Prostate gland (tissue), 2 donors: Measurements from ENCODE around the gene DRC1. TPM values are rescaled to one million over a fixed set of nuclear protein-coding genes. Genes with fewer than 3 reads are reported as not detected.

Experiments
- DNase-seq: peaks from one replicate; pipeline ENCODE4 v3.0.0-alpha.2; 2019; ENCODE audit warnings: low spot score
- H3K27ac ChIP-seq, 2 donors: fragments of 200-600 bp; sonication (generic); 2 replicates each; pipeline ENCODE4 v1.5.1; 2017 to 2019
- H3K27me3 ChIP-seq: fragments of 200-600 bp; sonication (generic); replicated peaks from 2 replicates; pipeline ENCODE4 v1.5.1; 2019; ENCODE audit not compliant: insufficient read depth
- H3K36me3 ChIP-seq, 2 donors: fragments of 200-600 bp; sonication (generic); 1 replicate in 1 of 2; 2 replicates in 1 of 2; pipeline versions ENCODE4 v1.5.1 to v1.8.1; 2017 to 2019
- H3K4me1 ChIP-seq: fragments of 200-600 bp; sonication (generic); replicated peaks from 2 replicates; pipeline ENCODE4 v1.5.1; 2019
- H3K4me3 ChIP-seq, 2 donors: fragments of 200-600 bp; sonication (generic); 2 replicates each; pipeline ENCODE4 v1.5.1; 2017 to 2019
- H3K9me3 ChIP-seq: fragments of 200-600 bp; sonication (generic); 2 replicates; pipeline ENCODE4 v1.5.1; 2017
- CTCF ChIP-seq, 4 experiments: fragments of 200-600 bp in 2 of 4; fragments of 450-650 bp in 2 of 4; sonication (generic) in 2 of 4; IDR thresholded peaks; 1 replicate in 3 of 4; 2 replicates in 1 of 4; pipeline ENCODE4 v1.5.1; 2016 to 2019; ENCODE audit warnings: antibody characterized with exemption in 4 of 4, mild to moderate bottlenecking in 2 of 4, moderate library complexity in 2 of 4
- POLR2A ChIP-seq: fragments of 450-650 bp; IDR thresholded peaks from one replicate; pipeline ENCODE4 v1.6.1; 2016; ENCODE audit warnings: antibody characterized with exemption, mild to moderate bottlenecking
- POLR2AphosphoS5 ChIP-seq: sonication (generic); formaldehyde crosslinking; IDR thresholded peaks from one replicate; pipeline ENCODE4 v1.6.1; 2017; ENCODE audit warnings: antibody characterized with exemption
- WGBS: methylation state at CpG from one replicate; pipeline ENCODE4 v1.1.5; 2018; 5-methylcytosine and 5-hydroxymethylcytosine counted together
- intact Hi-C: fragments of 100-400 bp; cut with DNase I; formaldehyde crosslinking; loops from one replicate; pipeline ENCODE4 v1.14.2; 2022
- total RNA-seq, 2 donors: library from RNA; depleted of rRNA; stranded (reverse); fragments of >200 nt; gene quantifications; one replicate each; pipeline ENCODE4 v1.1.0, GENCODE V29; 2016

DRC1 gene
- total RNA-seq, 2 donors from 2014 or later, result 3.8 TPM; not detected in 1

DNA sequence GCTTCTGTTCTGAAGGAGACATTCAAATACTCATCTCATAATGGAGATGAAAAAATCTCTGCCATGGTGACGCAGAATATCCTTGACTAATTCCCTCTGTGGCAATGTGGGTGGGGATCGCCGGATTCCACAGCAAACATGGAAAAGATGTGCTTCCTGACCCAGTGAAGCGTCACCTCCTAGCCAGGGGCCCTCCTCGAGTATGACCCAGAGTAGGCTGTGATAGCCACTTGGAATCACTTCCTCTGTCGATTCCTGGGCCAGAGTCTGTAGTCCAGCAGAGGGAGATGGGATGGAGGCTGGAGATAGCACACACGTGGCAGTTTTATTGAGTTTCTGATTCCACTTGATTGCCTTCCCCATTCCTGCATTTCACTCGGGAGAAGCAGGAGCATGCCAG is 36.8 kb downstream of the DRC1 start:
- Histone ChIP-seq H3K9me3 (no peaks in the 10 kb centered on the region), H3K27me3 (no peaks in the 10 kb centered on the region), H3K36me3 (no peaks in the 10 kb centered on the region), H3K27ac (no peak overlapping the region), H3K4me1 (no peaks in the 10 kb centered on the region), H3K4me3 (no peak overlapping the region)
- intact Hi-C loops, result no loop called here
- 51% methylated on average over 8 of the region's 8 CpGs for WGBS
- DNase-seq, result no peak
- no peak for TF ChIP-seq CTCF (IDR thresholded peaks at IDR 0.05)
- no peak for TF ChIP-seq POLR2AphosphoS5
- TF ChIP-seq POLR2A, result no peak

DNA sequence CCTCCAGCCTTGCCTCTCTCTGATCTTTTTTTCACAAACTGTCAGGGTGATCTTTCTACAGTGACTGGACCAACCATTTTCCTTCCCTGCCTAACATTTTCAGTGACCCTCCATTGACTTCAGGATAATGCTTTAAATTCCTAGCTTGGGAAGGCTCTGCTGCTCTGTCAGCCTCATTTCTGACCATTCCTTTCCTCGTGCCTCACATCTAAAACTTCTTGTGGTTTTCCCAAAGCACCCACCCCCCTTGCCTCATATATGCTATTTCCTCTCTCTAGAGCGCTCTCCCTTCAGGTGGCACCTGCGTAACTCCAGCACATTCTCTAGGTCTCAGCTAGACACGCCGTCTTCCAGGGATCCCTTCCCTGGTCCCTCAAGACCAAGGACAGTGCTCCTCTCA is 37.2 kb downstream of the DRC1 start:
- Histone ChIP-seq H3K4me3 (no peak overlapping the region), H3K9me3 (no peaks in the 10 kb centered on the region), H3K27ac (no peak overlapping the region), H3K27me3 (no peaks in the 10 kb centered on the region), H3K4me1 (no peaks in the 10 kb centered on the region), H3K36me3 (no peaks in the 10 kb centered on the region)
- TF ChIP-seq POLR2AphosphoS5, result no peak
- no peak for TF ChIP-seq POLR2A
- no peak for TF ChIP-seq CTCF (IDR thresholded peaks at IDR 0.05)
- DNase-seq, result no peak
- intact Hi-C loops, result no loop called here
- 73% methylated on average over 5 of the region's 5 CpGs for WGBS

GRCh38 chr2:26442301-26442700 is 40.6 kb downstream of the DRC1 start:
- intact Hi-C loops, result no loop called here
- WGBS, result 96% methylated on average over 2 of the region's 2 CpGs
- no peaks in the 10 kb centered on the region for H3K36me3 ChIP-seq

DNA sequence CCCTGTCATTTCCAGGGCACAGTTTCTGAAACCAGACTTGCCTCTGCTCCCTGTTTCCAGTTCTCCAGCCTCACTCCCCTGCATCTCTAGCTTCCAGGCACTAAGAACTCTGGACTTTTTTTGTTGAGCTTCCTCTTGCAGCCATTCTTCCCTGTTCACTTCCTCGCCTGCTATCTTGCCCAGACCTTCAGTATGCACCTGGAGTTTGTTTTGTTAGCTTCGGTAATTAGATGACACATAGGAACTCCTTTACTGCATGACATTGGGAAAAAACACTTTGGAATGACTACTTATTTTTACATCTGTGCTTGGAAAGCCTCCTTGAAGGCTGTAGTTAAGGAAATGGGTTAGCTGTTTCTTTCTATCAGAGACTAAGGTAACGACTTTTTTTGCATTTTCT is 41.0 kb downstream of the DRC1 start:
- no peaks in the 10 kb centered on the region for H3K36me3 ChIP-seq
- 79% methylated on average over 3 of the region's 3 CpGs for WGBS
- no peak overlapping the region for H3K27ac ChIP-seq
- TF ChIP-seq POLR2A, result no peak
- no peak for TF ChIP-seq CTCF (IDR thresholded peaks at IDR 0.05)
- no peak for TF ChIP-seq POLR2AphosphoS5
- intact Hi-C loops, result no loop called here
- no peaks in the 10 kb centered on the region for H3K4me1 ChIP-seq
- no peaks in the 10 kb centered on the region for H3K27me3 ChIP-seq
- no peaks in the 10 kb centered on the region for H3K9me3 ChIP-seq
- DNase-seq, result no peak
- no peak overlapping the region for H3K4me3 ChIP-seq

More at GRCh38 chr2:26442301-26442700, 40.6 kb downstream of the DRC1 start:
- no peak for TF ChIP-seq CTCF (IDR thresholded peaks at IDR 0.05)
- no peak for TF ChIP-seq POLR2A
- no peak for TF ChIP-seq POLR2AphosphoS5
- no peak for DNase-seq
- H3K27ac ChIP-seq, result no peak overlapping the region
- no peaks in the 10 kb centered on the region for H3K27me3 ChIP-seq
- H3K9me3 ChIP-seq, result no peaks in the 10 kb centered on the region
- no peak overlapping the region for H3K4me3 ChIP-seq
- no peaks in the 10 kb centered on the region for H3K4me1 ChIP-seq

DNA sequence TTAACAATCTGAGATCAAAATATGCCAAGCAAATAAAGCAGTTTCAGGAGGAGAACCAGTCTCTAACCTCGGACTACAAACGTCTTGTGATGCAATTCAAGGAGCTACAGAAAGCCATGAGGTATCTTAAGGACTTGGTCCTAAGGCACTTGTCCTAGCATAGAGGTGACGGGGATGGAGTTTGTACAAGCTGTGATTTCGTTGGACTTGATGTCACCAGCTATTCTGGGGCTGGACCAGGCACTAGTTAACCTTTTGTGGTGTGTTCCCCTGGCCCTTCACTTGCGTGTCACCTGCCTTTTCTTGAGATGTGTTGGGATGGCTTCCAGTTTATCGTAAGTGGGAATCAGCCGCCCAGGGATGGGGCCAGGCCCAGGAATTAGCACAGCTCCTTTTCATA is 42.5 kb downstream of the DRC1 start:
- intact Hi-C loops, result no loop called here
- Histone ChIP-seq H3K27me3 (no peaks in the 10 kb centered on the region), H3K27ac (no peak overlapping the region), H3K9me3 (no peaks in the 10 kb centered on the region), H3K36me3 (no peaks in the 10 kb centered on the region), H3K4me3 (no peak overlapping the region), H3K4me1 (no peaks in the 10 kb centered on the region)
- DNase-seq, result no peak
- TF ChIP-seq CTCF (IDR thresholded peaks at IDR 0.05) (no peak), POLR2A (no peak), POLR2AphosphoS5 (no peak)
- WGBS, result 82% methylated on average over 7 of the region's 7 CpGs
